T-helper 1 cell treated with Interleukin-12 subunit alpha and Interleukin-12 subunit beta and Interleukin-4 antibody, amounts not matched to agents 30 μg/mL and 1 μg/mL, for 36 hours (primary cell): Measurements from ENCODE around the gene TUBA4B.
"Not testable (repeated sequence)": the region's sequence is repeated elsewhere in the genome, so short reads cannot be mapped to it uniquely, and the experiment has no call there.

Experiments
- H3K27ac Mint-ChIP-seq: one replicate; pipeline ENCODE4 v1.8.0; 2021; ENCODE audit warnings: mild to moderate bottlenecking, mixed read lengths
- H3K27me3 Mint-ChIP-seq: one replicate; pipeline ENCODE4 v1.8.0; 2021; ENCODE audit warnings: low read depth, mixed read lengths
- H3K36me3 Mint-ChIP-seq: one replicate; pipeline ENCODE4 v1.8.0; 2021; ENCODE audit warnings: low read depth, mixed read lengths
- H3K4me1 Mint-ChIP-seq: one replicate; pipeline ENCODE4 v1.8.0; 2021; ENCODE audit warnings: low read depth, mixed read lengths
- H3K4me3 Mint-ChIP-seq: one replicate; pipeline ENCODE4 v1.8.0; 2021; ENCODE audit warnings: mild to moderate bottlenecking, moderate library complexity, mixed read lengths
- H3K9me3 Mint-ChIP-seq: one replicate; pipeline ENCODE4 v1.8.0; 2021; ENCODE audit warnings: mixed read lengths

The TUBA4B gene

GRCh38 chr2:219284501-219285372 is 31.7 kb downstream of the TUBA4B start:
- no peak overlapping the region for H3K4me3 Mint-ChIP-seq
- H3K27ac Mint-ChIP-seq, result no peak overlapping the region
- peaks cover 15% of the 10 kb centered on the region for H3K4me1 Mint-ChIP-seq
- no peaks in the 10 kb centered on the region for H3K9me3 Mint-ChIP-seq
- H3K27me3 Mint-ChIP-seq, result no peaks in the 10 kb centered on the region
- H3K36me3 Mint-ChIP-seq, result peaks cover 15% of the 10 kb centered on the region

GRCh38 chr2:219285373-219285735 is 32.3 kb downstream of the TUBA4B start:
- no peaks in the 10 kb centered on the region for H3K27me3 Mint-ChIP-seq
- peaks cover 9% of the 10 kb centered on the region for H3K4me1 Mint-ChIP-seq
- H3K36me3 Mint-ChIP-seq, result peaks cover 14% of the 10 kb centered on the region
- H3K4me3 Mint-ChIP-seq, result no peak overlapping the region
- H3K9me3 Mint-ChIP-seq, result no peaks in the 10 kb centered on the region
- no peak overlapping the region for H3K27ac Mint-ChIP-seq

DNA sequence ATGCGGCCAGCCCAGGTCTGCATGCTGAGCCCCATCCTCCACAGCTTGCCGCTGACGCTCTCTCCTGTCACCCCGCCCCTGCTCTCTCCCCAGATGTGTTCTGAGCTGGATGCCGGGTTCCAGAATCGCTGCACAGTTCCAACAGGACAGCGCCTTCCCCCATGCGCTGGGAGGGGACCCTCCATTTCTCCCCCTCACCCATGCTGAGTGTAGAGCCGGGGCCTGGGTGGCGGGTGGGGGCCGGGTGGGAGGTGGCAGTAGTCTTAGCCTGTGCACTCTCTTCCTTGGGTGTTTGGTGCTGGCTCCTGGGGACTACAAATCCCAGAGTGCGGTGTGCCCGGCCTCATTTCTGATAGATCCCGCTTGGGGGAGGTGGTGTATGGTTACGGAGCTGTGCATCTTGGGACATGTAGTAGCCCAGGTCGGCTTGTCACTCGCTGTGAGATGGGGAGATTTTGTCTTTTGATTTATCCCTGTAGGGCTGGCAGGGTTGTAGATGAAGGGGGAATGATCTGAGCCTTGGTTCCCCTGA is 32.9 kb downstream of the TUBA4B start:
- H3K27ac Mint-ChIP-seq, result no peak overlapping the region
- no peaks in the 10 kb centered on the region for H3K9me3 Mint-ChIP-seq
- no peak overlapping the region for H3K4me3 Mint-ChIP-seq
- peaks cover 13% of the 10 kb centered on the region for H3K36me3 Mint-ChIP-seq
- peaks cover 5% of the 10 kb centered on the region for H3K4me1 Mint-ChIP-seq
- H3K27me3 Mint-ChIP-seq, result no peaks in the 10 kb centered on the region

DNA sequence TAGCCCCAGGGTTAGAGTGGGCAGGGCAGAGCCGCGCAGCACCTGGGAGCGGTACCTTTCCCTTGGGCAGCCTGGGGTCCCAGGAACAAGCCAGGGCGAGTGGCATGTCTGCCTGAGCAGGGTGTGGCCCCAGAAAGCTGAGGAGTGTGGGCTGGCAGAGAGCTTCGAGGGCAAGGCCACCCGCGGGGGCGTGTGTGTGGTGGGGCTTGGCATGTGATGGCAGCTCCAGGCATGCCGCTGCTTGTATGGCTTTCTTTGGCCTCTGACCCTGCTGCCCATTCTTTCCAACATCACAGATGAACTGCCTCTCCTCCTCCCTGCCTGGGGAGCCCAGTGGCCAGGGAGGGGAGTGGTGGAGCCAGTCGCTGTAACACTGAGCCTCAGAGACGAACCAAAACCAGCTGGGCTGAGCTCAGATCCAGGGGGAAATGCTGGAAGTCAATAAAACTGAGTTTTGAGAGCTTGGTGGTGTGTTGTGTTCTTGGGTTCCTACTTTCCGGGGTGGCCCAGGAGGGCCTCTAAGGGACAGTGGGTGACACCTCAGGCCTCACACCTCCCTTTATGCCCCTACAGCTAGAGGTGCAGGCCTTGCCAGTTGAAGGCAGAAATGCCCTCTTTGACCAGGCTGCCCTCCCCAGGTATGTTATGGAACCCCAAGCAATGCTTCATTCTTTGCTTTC is 33.5 kb downstream of the TUBA4B start:
- Mint-ChIP-seq H3K4me1 (peaks cover 3% of the 10 kb centered on the region), H3K36me3 (peaks cover 8% of the 10 kb centered on the region), H3K27me3 (no peaks in the 10 kb centered on the region), H3K9me3 (no peaks in the 10 kb centered on the region), H3K27ac (no peak overlapping the region), H3K4me3 (no peak overlapping the region)

DNA sequence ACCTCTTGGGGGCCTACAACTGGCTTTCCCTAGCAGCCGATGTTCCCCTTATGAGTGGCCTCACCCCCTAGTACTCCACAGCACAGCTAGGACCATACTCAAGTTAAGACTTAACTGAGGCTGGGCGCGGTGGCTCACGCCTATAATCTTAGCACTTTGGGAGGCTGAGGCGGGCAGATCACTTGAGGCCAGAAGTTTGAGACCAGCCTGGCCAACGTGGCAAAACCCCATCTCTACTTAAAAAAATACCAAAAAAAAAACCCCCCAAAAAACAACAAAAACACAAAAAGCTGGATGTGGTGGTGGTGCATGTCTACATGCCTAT is 34.0 kb downstream of the TUBA4B start:
- not testable (repeated sequence) for H3K4me3 Mint-ChIP-seq, H3K9me3 Mint-ChIP-seq, H3K27me3 Mint-ChIP-seq, H3K27ac Mint-ChIP-seq, H3K36me3 Mint-ChIP-seq, H3K4me1 Mint-ChIP-seq

GRCh38 chr2:219287580-219288265 is 34.7 kb downstream of the TUBA4B start:
- H3K36me3 Mint-ChIP-seq, result peaks cover 6% of the 10 kb centered on the region
- H3K27ac Mint-ChIP-seq, result no peak overlapping the region
- H3K4me3 Mint-ChIP-seq, result no peak overlapping the region
- H3K27me3 Mint-ChIP-seq, result no peaks in the 10 kb centered on the region
- no peaks in the 10 kb centered on the region for H3K9me3 Mint-ChIP-seq
- peaks cover 1% of the 10 kb centered on the region for H3K4me1 Mint-ChIP-seq

DNA sequence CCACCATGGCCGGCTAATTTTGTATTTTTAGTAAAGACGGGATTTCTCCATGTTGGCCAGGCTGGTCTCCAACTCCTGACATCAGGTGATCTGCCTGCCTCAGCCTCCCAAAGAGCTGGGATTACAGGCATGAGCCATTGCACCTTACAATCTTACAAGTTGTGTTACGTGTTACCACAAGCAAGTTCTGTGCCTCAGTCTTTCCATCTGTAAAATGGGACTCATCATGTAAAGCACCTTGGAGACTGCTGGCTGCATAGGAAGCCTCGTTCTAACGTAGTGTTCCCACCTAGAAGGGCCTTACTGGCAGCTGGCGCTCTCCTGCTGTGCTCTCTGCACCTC is 36.1 kb downstream of the TUBA4B start:
- no peak overlapping the region for H3K4me3 Mint-ChIP-seq
- no peaks in the 10 kb centered on the region for H3K27me3 Mint-ChIP-seq
- peaks cover 3% of the 10 kb centered on the region for H3K36me3 Mint-ChIP-seq
- peaks cover 4% of the 10 kb centered on the region for H3K4me1 Mint-ChIP-seq
- H3K9me3 Mint-ChIP-seq, result no peaks in the 10 kb centered on the region
- no peak overlapping the region for H3K27ac Mint-ChIP-seq

GRCh38 chr2:219289537-219290361 is 36.7 kb downstream of the TUBA4B start:
- H3K9me3 Mint-ChIP-seq, result no peaks in the 10 kb centered on the region
- no peak overlapping the region for H3K27ac Mint-ChIP-seq
- no peaks in the 10 kb centered on the region for H3K27me3 Mint-ChIP-seq
- no peak overlapping the region for H3K4me3 Mint-ChIP-seq
- H3K4me1 Mint-ChIP-seq, result peaks cover 7% of the 10 kb centered on the region
- H3K36me3 Mint-ChIP-seq, result peaks cover 3% of the 10 kb centered on the region

- Mint-ChIP-seq H3K27ac (no peak overlapping the region), H3K4me1 (peaks cover 11% of the 10 kb centered on the region), H3K9me3 (no peaks in the 10 kb centered on the region), H3K36me3 (peaks cover under 1% of the 10 kb centered on the region), H3K27me3 (no peaks in the 10 kb centered on the region), H3K4me3 (no peak overlapping the region)
Measured at GRCh38 chr2:219290381-219291171, 37.5 kb downstream of the TUBA4B start.

- Mint-ChIP-seq H3K27me3 (no peaks in the 10 kb centered on the region), H3K4me3 (no peak overlapping the region), H3K36me3 (no peaks in the 10 kb centered on the region), H3K9me3 (no peaks in the 10 kb centered on the region), H3K27ac (no peak overlapping the region), H3K4me1 (peaks cover 13% of the 10 kb centered on the region)
Measured at GRCh38 chr2:219291394-219291793, 38.4 kb downstream of the TUBA4B start.

- H3K4me3 Mint-ChIP-seq, result no peak overlapping the region
- no peaks in the 10 kb centered on the region for H3K36me3 Mint-ChIP-seq
Measured at GRCh38 chr2:219291910-219292490, 39.0 kb downstream of the TUBA4B start.

GRCh38 chr2:219292616-219293015 is 39.6 kb downstream of the TUBA4B start:
- Mint-ChIP-seq H3K27ac (no peak overlapping the region), H3K4me1 (peaks cover 13% of the 10 kb centered on the region), H3K36me3 (no peaks in the 10 kb centered on the region), H3K9me3 (no peaks in the 10 kb centered on the region), H3K4me3 (no peak overlapping the region), H3K27me3 (no peaks in the 10 kb centered on the region)

More at GRCh38 chr2:219291910-219292490, 39.0 kb downstream of the TUBA4B start:
- no peaks in the 10 kb centered on the region for H3K27me3 Mint-ChIP-seq
- no peaks in the 10 kb centered on the region for H3K9me3 Mint-ChIP-seq
- H3K27ac Mint-ChIP-seq, result no peak overlapping the region
- peaks cover 13% of the 10 kb centered on the region for H3K4me1 Mint-ChIP-seq

DNA sequence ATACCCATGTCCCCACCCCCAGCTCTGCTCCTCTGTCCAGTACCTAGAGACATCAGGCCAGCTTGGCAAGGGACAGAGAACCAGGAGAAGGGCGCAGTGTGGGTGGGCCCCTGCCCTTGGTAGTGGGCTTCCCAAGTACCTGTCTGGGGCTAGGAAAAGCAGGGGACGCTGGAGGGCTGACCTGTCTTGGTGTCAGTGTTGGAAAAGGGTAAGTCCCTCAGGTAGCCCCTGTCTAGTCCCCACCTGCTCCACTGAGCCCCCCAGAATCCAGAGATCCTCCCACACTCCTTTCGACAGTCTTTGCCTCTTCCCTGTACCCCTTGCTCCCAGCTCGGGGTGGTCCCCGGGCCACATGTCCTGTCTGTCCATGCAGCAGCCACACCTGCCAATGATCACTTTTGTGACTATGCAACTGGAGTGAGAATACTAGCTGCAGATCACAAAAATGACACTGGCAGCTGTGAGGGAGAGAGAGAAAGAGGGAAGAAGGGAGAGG is 40.7 kb downstream of the TUBA4B start:
- no peaks in the 10 kb centered on the region for H3K9me3 Mint-ChIP-seq
- peaks cover 14% of the 10 kb centered on the region for H3K4me1 Mint-ChIP-seq
- no peaks in the 10 kb centered on the region for H3K36me3 Mint-ChIP-seq
- peak overlapping the region; percentile 85 for H3K4me3 Mint-ChIP-seq
- H3K27me3 Mint-ChIP-seq, result no peaks in the 10 kb centered on the region
- peak overlapping the region; percentile 81 for H3K27ac Mint-ChIP-seq
